Daoy (cell line): ENCODE results near the gene CMTR1. TPM values are rescaled to one million over a fixed set of nuclear protein-coding genes. Genes with fewer than 3 reads are reported as not detected.
"Not testable (repeated sequence)": the region's sequence is repeated elsewhere in the genome, so short reads cannot be mapped to it uniquely, and the experiment has no call there.

ENCODE experiments used
- DNase-seq: peaks from one replicate; pipeline ENCODE4 v3.0.0-alpha.2; 2015; ENCODE audit warnings: low read depth
- total RNA-seq: library from RNA; depleted of rRNA; stranded (reverse); fragments of >200 nt; shearing (Covaris generic); gene quantifications from 2 replicates; pipeline ENCODE4 v1.2.3, GENCODE V29; 2014

CMTR1 gene
- total RNA-seq, 1 experiment from 2014 or later: 38.2 TPM

DNA sequence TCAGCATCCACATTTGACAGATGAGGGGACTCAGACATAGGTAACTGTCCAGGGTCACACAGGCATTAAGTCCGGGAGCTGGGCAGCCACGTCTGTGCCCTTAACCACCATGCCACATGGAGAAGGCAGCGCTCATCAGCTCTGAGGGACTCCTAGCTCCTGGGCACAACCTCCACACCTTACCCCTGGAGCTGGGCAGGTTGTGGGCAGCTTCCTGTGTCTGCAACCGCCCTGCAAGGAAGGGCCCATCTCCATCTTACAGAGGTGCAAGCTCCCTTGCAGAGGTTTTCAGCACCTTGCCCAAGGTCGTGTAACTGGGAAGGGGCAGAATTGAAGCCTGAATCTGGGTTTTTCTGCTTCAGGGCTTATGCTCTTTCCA, 58.8 kb downstream of the CMTR1 start:
- DNase-seq: no peak

DNA sequence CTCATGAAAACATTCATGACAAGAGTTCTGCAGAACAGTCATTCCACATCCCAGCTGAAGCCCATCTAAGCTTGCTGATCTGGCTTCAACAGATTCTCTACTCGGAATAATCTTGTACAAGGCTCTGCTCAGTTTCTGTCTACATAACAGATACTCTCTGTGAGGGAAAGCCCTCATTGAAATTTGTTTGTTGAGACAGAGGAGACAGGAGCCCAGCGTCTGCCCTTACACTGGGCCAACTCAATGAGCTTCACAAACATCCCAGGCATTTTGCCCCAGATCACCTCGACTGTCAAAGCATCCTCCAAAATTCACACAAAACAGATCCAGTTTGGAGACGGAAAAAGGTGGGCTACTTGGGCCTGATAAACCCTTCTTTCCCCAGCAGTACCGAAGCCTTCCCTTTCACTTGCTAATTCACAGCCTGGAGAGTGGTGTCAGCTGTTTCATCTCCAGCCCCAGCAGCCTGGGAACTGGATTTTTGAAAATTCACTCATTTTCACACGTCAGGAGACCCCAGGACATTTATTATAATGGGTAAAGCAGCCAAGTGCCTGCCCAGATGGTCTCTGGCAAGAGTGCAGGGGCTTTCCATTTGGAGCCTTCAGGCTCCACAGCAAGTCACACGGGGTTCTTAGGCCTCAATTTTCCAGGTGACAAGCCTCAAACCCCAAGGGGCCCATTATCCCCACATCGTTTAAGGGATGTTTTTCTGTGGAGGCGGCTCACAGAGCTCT, 59.4 kb downstream of the CMTR1 start:
- no peak for DNase-seq

DNA sequence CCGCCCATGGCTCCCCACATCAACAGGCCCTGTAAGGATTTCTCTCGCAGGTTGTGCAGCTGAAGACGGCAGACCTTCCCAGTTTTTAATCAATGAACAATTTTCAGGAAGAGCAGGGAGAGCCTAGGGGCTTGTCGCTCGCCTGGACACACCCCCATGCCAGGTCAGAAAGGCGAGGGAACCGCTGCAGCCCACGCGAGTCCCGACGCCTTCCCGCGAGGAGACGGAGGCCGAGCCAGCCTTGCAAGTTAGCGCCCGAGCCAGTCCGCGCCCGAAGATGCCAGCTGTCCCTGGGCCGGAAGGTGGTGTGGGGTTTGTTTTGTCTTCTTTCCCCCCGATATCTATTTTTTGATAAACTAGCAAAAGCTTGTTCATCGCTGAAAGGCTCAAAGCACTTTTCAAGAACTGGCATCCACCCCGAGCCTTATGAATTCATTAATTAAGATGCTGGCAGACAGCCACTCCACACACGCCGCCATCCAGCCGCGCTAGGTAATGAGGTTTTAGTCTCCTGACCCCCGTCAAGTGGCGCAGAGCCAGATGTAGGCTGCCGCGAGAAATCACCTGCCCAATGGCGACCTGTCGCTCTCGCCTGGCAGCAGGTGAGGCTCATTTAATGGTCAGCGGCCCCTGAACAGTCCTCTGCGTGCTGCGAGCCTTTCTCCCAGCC, 60.1 kb downstream of the CMTR1 start:
- DNase-seq: no peak

DNA sequence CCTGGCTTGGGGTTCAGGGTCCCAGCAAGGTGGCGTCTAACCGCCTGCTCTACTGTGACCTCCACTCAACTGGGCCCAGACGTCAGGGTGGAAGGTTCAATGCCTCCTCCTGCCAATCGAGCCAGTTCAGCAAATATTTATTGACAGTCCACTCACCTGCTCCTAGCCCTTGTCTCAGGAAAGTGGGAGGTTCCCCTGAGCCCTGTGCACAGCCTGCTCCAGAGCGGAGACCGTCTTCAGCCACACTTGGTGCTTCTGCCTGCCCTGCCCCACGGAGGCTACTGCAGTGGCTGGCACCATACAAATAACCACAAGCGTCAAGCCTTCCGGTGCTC, 60.6 kb downstream of the CMTR1 start:
- no peak for DNase-seq

DNA sequence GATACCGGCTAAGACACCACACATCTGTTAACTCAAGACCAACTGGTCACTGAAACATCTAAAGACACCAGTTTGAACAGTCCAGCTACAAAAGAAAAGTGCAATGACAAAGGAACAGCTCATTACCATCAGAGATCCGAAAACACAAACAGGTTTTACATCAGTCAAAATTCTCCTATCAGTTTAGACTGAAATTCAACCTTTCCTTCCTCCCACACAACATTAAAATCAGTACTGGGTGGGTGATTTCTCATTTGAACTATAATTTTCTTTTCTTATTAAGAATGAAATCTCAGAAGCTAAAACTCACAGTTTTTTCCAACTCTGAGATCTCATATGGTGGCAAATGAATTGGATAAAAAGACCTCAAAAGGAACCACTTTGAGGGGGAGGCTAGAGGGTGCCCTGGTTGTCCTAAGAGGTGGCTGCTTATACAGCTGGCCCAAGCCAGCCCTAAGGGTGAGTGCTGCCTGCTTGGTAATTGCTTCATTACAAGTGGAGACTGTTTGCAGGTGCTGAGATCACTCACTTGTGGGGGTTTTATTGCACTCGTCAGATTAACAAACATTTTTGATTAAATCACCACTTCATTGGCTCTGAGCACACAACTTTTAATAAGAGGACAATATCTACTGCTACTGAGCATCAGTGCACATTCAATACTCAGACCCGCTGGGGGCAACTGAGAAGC, 62.4 kb downstream of the CMTR1 start:
- DNase-seq: no peak

DNA sequence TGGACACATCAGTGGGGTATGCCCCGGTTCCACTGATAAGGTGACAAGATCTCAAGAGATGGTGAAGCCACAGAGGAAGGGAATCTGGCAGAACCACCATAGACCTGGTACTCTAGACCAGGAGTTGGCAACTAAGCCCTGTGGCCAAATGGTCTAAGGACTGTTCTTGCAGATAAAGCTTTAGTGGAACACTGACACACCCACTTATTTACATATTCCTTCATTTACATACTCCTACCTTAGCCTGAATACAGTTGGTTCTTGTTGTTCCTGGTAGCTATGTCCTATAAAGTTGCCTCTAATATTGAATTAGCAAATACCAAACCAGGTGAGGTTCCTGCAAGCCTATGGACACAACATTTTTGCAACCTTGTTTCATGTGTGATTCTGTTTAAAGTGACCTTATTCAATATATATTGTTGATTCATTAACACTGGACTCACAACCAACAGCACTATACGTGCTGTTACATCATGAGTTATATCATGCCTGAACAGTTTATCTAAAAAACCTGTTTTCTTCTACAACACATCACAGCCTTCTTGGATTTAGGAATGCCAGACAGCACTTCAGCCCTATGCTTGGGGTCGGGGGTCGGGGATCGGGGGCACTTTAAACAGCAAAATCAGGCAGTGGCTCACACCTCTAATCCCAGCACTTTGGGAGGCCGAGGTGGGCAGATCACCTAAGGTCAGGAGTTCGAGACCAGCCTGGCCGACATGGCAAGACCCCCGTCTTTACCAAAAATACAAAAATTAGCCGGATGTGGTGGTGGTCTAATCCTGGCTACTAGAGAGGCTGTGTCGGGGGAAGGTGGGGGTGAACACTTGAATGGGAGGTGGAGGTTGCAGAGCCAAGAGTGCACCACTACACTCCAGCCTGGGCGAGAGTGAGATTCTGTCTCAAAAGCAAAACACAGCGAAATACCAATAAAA, 64.2 kb downstream of the CMTR1 start:
- no peak for DNase-seq

DNA sequence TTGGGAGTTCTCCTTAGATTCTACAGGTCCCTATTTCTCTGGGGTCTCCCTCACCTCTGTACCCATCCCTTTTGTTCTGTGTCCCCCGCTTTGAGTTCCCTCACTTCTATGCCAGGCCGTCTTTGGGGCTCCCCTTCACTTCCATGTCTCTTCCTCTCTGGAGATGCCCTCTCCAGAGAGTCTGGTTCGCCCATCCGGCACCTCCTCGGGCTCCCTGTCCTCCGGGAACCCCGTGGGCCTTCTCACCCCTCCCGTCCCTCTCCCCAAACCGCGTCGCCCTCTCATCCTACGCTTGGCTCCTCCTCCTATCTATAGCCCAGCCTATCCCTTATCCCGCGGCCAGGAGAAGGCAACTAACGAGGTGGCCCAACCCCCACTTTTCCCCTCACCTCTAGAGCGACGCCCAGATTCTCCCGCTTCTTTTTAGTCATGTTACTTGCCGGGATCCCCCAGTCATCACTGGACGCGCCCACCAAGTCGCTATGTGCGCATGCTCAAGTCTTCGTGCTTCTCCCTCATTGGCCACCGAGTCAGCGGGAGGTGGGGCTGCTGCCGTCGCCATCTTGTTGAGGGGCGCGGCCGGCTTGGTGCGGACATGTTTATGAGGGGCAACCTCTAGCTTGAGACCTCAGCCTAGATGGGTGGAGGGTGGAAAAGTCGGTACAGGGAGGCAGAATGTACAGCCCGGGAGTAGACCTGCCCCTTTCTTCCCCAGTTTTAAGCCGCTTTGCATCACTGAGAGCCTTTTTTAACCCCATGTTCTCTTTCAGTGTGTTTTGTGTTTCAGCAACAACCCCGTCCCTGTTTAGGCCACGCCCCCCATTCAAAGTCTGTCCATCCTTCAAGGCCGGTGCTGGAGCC, 66.6 kb downstream of the CMTR1 start, which contains the start of gene CCDC167:
CCDC167 (minus strand) TSS at position 461 of the 861 bp plus-strand sequence; CDS start at position 431, 30 bp downstream.
- DNase-seq: peak; percentile 100

DNA sequence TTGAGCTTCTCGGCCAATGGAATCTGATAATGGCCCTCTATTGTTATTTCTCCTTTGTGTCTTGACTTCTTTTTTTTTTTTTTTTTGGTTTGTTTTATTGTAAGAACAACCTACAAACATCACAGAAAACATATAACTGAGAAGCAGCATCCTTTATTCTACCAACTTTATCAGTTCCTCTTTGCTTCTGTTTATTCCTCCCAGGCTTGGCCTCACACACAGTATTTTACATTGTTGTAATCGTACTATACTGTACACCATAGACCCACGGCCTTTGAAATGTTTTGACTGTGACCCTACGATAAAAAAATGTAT, 67.2 kb downstream of the CMTR1 start:
- DNase-seq: no peak

DNA sequence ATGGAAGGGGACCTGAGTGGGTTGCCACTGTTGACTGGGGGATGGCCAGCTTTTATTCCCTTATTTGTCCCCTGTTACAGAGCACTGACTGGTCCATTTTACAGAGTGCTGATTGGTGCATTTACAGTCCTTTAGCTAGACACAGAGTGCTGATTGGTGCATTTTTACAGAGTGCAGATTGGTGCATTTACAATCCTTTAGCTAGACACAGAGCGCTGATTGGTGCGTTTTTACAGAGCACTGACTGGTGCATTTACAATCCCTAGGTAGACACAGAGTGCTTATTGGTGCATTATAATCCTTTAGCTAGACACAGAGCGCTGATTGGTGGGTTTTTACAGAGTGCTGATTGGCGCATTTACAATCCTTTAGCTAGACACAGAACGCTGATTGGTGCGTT, 67.9 kb downstream of the CMTR1 start:
- not testable (repeated sequence) for DNase-seq

DNA sequence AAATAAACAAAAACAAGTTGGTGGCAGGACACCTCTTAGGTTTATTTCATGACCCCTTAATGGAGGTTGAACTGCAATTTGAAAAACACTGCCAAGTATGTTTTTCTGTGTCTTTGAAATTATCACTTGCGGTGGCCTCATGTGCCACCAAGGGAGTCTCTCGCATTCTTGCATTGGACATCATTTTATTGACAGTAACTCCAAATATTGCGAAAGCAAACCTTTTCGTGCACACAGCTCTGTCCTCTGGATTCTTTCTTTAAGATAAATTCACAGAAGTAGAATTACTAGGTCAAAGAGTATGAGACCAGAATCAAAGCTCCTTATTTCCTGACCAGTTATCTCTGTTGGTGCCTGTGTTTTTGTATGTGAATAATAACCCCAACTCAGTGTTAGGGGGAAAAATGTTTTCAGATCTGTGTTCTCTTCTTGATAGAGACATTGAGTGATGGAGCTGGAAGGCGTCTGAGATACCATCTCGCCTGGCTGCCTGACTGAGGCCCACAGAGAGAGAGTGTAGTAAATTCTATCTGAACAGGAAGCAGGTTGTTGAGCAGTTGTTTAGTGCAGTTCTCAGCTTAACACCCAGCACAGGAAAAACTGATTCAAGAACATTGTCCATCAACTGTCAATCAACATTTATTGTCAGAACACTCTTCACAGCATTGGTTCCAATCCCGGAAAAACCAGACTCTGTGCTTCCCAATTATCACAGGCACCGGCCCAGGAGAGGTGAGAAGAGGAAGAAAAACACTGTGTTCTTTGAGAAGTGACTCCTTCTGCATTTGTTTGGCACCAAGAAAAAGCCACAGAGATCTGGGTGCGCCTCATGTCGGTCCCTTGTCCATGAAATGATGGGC, 68.8 kb downstream of the CMTR1 start:
- DNase-seq: no peak

DNA sequence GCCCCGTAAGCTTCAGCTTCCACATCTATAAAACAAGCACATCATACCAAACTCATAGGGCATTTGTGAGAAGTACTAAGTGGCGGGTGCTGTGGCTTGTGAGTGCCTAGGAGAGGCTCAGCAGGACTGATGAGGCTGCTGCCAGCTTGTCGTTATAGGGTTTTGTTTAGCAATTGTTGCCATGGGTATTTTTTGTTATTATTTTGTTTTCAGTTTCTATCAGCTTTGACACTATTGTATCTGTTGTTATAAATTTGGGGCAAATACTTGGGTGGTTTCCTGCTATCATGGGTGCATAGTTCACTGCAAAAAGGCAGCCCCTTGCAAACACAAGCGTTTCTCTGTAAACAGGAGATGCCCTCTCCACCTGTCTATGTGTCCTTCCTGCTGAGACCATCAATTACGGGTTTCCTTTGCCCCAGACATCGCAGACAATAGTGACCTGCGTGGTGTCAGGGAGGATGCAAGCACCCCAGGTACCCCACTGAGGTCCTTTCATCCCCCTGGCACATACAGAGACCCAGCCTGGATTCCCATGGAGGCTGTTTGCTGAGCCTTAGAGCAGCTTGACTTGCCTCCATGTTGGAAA, 69.8 kb downstream of the CMTR1 start:
- DNase-seq: no peak

DNA sequence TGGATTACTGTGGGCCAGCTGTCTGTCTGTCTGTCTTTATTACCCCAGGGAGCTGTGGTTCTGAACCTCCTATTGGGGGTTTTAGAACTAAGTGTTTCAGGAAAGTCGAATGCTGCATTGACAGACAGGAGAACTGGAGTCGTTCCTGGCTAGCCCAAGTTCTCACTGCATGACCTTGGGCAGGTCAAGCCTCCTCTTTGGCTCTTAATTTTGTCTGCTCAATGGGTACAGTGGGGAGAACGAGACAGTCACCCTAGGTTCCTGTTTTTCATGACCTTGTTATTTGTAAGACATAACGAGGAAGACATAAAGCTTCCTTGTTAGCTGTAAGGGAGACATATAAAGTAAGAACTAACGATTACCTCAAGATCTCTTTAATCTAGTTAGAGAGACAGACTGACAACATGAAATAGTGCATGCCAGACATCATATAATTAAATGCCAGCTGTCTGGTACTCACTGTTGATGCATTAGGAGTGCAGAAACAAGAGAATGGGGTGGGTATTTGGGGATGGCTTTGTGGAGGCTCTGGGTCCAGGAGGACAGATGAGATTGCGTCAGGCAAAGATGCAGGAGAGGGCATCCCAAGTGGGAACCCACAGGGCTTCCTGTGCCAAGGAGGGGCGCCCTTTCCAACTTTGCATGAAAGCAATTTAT, 70.4 kb downstream of the CMTR1 start:
- DNase-seq: no peak

DNA sequence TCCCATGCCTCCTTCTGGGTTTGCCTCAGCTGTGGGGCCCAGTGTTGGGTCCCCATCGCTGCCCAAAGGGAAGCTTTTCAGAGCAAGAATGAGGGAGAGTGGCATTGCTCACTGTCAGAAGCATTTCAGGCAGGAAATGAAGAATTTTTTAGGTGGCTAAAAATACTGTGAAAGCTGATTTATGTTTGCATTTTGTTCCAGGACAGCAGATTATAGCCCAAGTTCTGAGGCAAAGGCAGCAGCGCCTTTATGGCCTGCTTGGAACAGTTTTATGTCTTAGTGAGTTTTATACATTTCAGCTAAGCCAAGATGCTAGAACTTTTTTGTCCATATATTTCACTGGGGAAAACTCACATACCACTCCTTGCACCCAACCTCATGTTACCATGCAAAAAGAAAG, 71.0 kb downstream of the CMTR1 start:
- DNase-seq: no peak

DNA sequence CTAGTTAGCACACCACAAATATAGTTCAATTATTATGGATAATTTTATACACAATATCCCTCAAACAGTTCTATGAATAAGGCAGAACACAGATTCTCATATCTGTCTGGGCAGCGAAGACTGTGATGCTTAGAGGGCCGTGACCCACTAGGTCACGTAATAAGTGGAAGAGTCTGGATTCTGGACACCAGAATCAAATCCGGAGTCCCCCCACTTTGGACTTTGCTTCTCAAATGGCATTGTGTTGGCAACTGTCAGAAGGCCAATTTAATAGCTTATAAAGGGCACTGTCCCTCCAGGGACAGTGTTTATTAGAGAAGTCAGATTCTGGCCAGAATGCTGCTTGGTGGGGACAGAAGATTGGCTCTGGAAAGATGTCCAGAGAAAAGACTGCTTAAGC, 73.5 kb downstream of the CMTR1 start:
- no peak for DNase-seq

DNA sequence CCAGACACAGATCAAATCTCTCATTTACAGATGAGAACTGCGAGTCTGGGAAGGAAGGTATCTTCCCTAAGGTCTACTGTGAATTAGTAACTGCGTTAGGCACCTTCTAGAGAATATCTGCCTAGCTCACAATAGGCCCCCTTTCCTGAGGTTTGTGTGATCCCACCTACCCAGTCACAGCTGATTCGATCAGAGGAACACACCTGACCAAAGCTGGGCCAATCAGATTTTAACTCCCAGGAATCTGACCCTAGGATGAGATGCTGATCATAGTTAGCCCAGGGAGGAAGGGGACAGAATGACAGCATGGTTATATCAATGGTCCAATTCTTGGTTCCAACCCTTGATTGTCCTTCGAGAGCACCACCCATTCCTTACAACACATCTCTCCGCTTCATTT, 74.1 kb downstream of the CMTR1 start:
- no peak for DNase-seq

DNA sequence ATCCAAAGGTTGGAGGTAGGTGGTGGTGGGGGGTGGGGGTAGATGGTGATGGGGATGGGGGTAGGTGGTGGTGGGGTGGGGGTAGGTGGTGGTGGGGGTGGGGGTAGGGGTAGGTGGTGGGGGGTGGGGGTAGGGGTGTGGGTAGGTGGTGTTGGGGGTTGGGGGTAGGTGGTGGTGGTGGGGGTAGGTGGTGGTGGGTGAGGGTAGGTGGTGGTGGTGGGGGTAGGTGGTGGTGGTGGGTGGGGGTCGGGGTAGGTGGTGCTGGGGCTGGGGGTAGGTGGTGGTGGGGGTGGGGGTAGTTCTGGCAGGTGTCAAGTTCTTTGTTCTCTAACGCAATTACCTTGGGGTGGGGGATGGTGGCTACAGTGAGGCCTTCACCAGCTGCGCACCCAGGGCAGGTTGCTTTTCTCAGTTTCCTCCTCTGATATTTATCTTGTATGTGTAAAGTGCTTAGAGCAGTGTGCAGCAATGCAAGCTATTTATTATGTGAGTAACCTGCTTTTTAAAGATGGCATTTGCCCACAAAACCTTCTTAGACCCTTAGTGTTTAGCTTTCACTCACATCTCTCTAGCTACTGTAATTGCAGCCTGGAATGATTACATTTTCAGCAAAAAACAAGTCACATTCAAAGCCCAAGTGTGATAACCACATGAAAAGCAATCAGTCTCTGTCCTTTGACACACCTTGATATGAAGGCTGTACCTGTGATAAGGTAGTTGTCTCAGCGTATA, 74.8 kb downstream of the CMTR1 start:
- no peak for DNase-seq

DNA sequence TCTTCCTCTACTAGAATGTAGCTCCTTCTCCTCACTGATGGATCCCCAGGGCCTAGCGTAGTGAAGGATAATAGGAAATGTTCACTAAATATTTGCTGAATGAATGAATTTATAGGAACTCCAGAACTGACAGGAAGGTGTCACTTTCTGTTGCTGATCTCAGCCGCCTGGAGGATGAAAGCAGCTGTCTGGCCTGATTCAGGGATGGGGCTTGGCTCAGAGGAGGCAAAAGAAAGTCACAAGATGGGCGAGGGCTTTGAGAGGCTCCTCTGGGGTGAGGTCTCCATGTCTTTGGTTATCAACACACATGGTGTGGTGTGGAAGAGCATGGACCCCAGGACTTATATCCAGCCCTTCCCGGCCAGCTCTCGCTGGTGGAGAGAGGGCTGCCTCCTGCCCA, 78.2 kb downstream of the CMTR1 start:
- DNase-seq: no peak

DNA sequence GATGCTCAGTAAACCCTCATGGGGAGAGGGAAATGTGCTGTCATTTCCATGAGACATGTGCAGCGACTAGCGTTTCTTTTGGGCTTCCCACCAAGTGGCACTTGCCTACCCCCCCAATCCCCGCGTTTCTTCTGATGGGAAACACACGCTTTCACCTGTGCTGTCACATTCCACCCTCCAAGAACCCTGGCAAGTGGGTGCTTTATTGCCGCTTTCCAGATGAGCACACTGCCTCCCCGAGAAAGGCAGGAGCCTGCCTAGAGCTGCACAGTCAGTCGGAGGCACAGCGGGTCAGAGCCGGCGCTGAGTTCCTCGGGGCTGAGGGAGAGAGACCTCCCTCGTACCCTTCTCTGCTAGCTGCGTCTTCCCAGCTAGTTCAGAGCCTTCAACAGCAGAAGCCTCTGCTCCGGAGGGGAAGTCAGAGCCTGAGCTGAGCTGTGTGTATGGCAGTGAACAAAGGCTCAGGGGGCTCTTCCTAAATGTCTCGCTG, 78.9 kb downstream of the CMTR1 start:
- DNase-seq: no peak
